H9 (cell line): ENCODE results near the gene STIL. TPM values are rescaled to one million over a fixed set of nuclear protein-coding genes. Genes with fewer than 3 reads are reported as not detected.
"Not testable (repeated sequence)": the region's sequence is repeated elsewhere in the genome, so short reads cannot be mapped to it uniquely, and the experiment has no call there.

Experiments
- DNase-seq: peaks from one replicate; pipeline ENCODE4 v3.0.0-alpha.2; 2017
- H2AFZ ChIP-seq: one replicate; pipeline ENCODE4 v1.6.1; 2013; ENCODE audit warnings: mild to moderate bottlenecking, low read length, control low read depth, moderate library complexity
- H2AK5ac ChIP-seq: 2 replicates; pipeline ENCODE4 v1.6.1; 2013; ENCODE audit warnings: low read length, control low read depth, mixed read lengths; ENCODE audit not compliant: insufficient read length
- H2BK120ac ChIP-seq: one replicate; pipeline ENCODE4 v1.6.1; 2013; ENCODE audit warnings: low read depth, mild to moderate bottlenecking, low read length, control low read depth, inconsistent platforms; ENCODE audit not compliant: poor library complexity, severe bottlenecking
- H2BK12ac ChIP-seq: 2 replicates; pipeline ENCODE4 v1.6.1; 2013; ENCODE audit warnings: low read length, control low read depth, mixed read lengths, low read depth; ENCODE audit not compliant: insufficient read length
- H2BK15ac ChIP-seq: 2 replicates; pipeline ENCODE4 v1.6.1; 2013; ENCODE audit warnings: low read depth, low read length, control low read depth
- H2BK20ac ChIP-seq: one replicate; pipeline ENCODE4 v1.6.1; 2013; ENCODE audit warnings: low read depth, mild to moderate bottlenecking, low read length, control low read depth, inconsistent platforms; ENCODE audit not compliant: poor library complexity, severe bottlenecking
- H2BK5ac ChIP-seq: 2 replicates; pipeline ENCODE4 v1.6.1; 2013; ENCODE audit warnings: low read length, control low read depth, mixed read lengths; ENCODE audit not compliant: insufficient read length
- H3K14ac ChIP-seq: 2 replicates; pipeline ENCODE4 v1.6.1; 2013; ENCODE audit warnings: low read length, control low read depth; ENCODE audit not compliant: insufficient read depth
- H3K18ac ChIP-seq: 2 replicates; pipeline ENCODE4 v1.6.1; 2013; ENCODE audit warnings: low read depth, mild to moderate bottlenecking, mixed read lengths, low read length, control low read depth; ENCODE audit not compliant: insufficient read length
- H3K23ac ChIP-seq: 2 replicates; pipeline ENCODE4 v1.6.1; 2013; ENCODE audit warnings: low read length, control low read depth, mixed read lengths, low read depth; ENCODE audit not compliant: insufficient read length
- H3K23me2 ChIP-seq: 2 replicates; pipeline ENCODE4 v1.6.1; 2013; ENCODE audit warnings: low read depth, mild to moderate bottlenecking, mixed read lengths, low read length, control low read depth; ENCODE audit not compliant: insufficient read length, poor library complexity, severe bottlenecking
- H3K27ac ChIP-seq: 2 replicates; pipeline ENCODE4 v1.5.1; 2013; ENCODE audit warnings: low read length, control low read depth, mixed read lengths, low read depth; ENCODE audit not compliant: insufficient read length
- H3K27me3 ChIP-seq: 2 replicates; pipeline ENCODE4 v1.6.1; 2013; ENCODE audit warnings: low read length, control low read depth, inconsistent platforms; ENCODE audit not compliant: insufficient read depth
- H3K4ac ChIP-seq: 2 replicates; pipeline ENCODE4 v1.6.1; 2013; ENCODE audit warnings: low read depth, mild to moderate bottlenecking, control low read depth, inconsistent platforms, low read length, moderate library complexity
- H3K4me1 ChIP-seq: 2 replicates; pipeline ENCODE4 v1.6.1; 2013; ENCODE audit warnings: low read length, control low read depth, inconsistent platforms; ENCODE audit not compliant: insufficient read depth
- H3K4me2 ChIP-seq: 2 replicates; pipeline ENCODE4 v1.6.1; 2013; ENCODE audit warnings: low read length, control low read depth, mixed read lengths; ENCODE audit not compliant: insufficient read length, insufficient read depth
- H3K56ac ChIP-seq: 2 replicates; pipeline ENCODE4 v1.6.1; 2013; ENCODE audit warnings: low read depth, mild to moderate bottlenecking, mixed read lengths, low read length, control low read depth; ENCODE audit not compliant: insufficient read length
- H3K79me1 ChIP-seq: 2 replicates; pipeline ENCODE4 v1.6.1; 2013; ENCODE audit warnings: low read depth, mild to moderate bottlenecking, moderate library complexity, low read length, control low read depth, inconsistent platforms; ENCODE audit not compliant: insufficient read depth, poor library complexity, severe bottlenecking
- H3K79me2 ChIP-seq: 2 replicates; pipeline ENCODE4 v1.6.1; 2013; ENCODE audit warnings: low read length, control low read depth, inconsistent platforms; ENCODE audit not compliant: insufficient read depth
- H3K9ac ChIP-seq: 2 replicates; pipeline ENCODE4 v1.6.1; 2013; ENCODE audit warnings: low read length, control low read depth, mixed read lengths; ENCODE audit not compliant: insufficient read length; ENCODE audit errors: extremely low read depth
- H3K9me3 ChIP-seq: one replicate; pipeline ENCODE4 v1.6.1; 2013; ENCODE audit warnings: low read depth, low read length, inconsistent platforms; ENCODE audit not compliant: control insufficient read depth
- H3T11ph ChIP-seq: one replicate; pipeline ENCODE4 v1.6.1; 2013; ENCODE audit warnings: mild to moderate bottlenecking, low read length, control low read depth, inconsistent platforms
- H4K20me1 ChIP-seq: one replicate; pipeline ENCODE4 v1.6.1; 2013; ENCODE audit not compliant: control insufficient read depth, insufficient read length, insufficient read depth
- H4K5ac ChIP-seq: 2 replicates; pipeline ENCODE4 v1.6.1; 2013; ENCODE audit warnings: low read depth, mild to moderate bottlenecking, mixed read lengths, low read length, control low read depth; ENCODE audit not compliant: insufficient read length
- H4K8ac ChIP-seq: replicated peaks from 2 replicates; pipeline ENCODE4 v1.6.1; 2013; ENCODE audit warnings: low read length, control low read depth, mixed read lengths, low read depth; ENCODE audit not compliant: insufficient read length
- H4K91ac ChIP-seq: 2 replicates; pipeline ENCODE4 v1.6.1; 2013; ENCODE audit warnings: low read depth, mild to moderate bottlenecking, moderate library complexity, mixed read lengths, low read length, control low read depth; ENCODE audit not compliant: insufficient read length
- H3K27ac Mint-ChIP-seq, 3 experiments: 2 replicates in 2 of 3; 3 replicates in 1 of 3; pipeline ENCODE4 v1.8.0; 2020 to 2021; ENCODE audit warnings: mixed read lengths in 3 of 3, mild to moderate bottlenecking in 1 of 3, moderate library complexity in 1 of 3
- H3K27me3 Mint-ChIP-seq: 2 replicates; pipeline ENCODE4 v1.8.0; 2021; ENCODE audit warnings: low read depth, mild to moderate bottlenecking, moderate library complexity, mixed read lengths
- H3K36me3 Mint-ChIP-seq, 3 experiments: 2 replicates in 2 of 3; 3 replicates in 1 of 3; pipeline ENCODE4 v1.8.0; 2020 to 2021; ENCODE audit warnings: low read depth in 3 of 3, mixed read lengths in 3 of 3; ENCODE audit not compliant: insufficient read depth in 1 of 3
- H3K4me1 Mint-ChIP-seq, 2 experiments: 2 replicates each; pipeline ENCODE4 v1.8.0; 2020; ENCODE audit warnings: mixed read lengths in 2 of 2
- H3K4me3 Mint-ChIP-seq, 2 experiments: 2 replicates in 1 of 2; 3 replicates in 1 of 2; pipeline ENCODE4 v1.8.0; 2020 to 2021; ENCODE audit warnings: mild to moderate bottlenecking in 2 of 2, mixed read lengths in 2 of 2, moderate library complexity in 1 of 2
- H3K9me3 Mint-ChIP-seq, 2 experiments: 2 replicates in 1 of 2; 3 replicates in 1 of 2; pipeline ENCODE4 v1.8.0; 2020; ENCODE audit warnings: mild to moderate bottlenecking in 2 of 2, mixed read lengths in 2 of 2, moderate library complexity in 1 of 2
- WGBS: extraction: QIAGEN DNeasy Blood & Tissue Kit; methylation state at CpG from one replicate; pipeline ENCODE4 v1.1.7; 2013; ENCODE audit warnings: missing lambda C conversion rate, low lambda C conversion rate, mixed read lengths; ENCODE audit not compliant: insufficient read length; ENCODE audit errors: extremely low coverage; 5-methylcytosine and 5-hydroxymethylcytosine counted together
- total RNA-seq: library from RNA; stranded (reverse); gene quantifications from 2 replicates; pipeline ENCODE4 v1.2.1, GENCODE V29; 2021
- TF ChIP-seq, protein P1 (sequence below): fragments of 200-600 bp; sonication (generic); conservative IDR thresholded peaks from 3 replicates; pipeline ENCODE4 v1.8.0; 2021; ENCODE audit warnings: antibody characterized with exemption, mild to moderate bottlenecking

The STIL gene
- total RNA-seq, 1 experiment from 2014 or later: 26.6 TPM

DNA sequence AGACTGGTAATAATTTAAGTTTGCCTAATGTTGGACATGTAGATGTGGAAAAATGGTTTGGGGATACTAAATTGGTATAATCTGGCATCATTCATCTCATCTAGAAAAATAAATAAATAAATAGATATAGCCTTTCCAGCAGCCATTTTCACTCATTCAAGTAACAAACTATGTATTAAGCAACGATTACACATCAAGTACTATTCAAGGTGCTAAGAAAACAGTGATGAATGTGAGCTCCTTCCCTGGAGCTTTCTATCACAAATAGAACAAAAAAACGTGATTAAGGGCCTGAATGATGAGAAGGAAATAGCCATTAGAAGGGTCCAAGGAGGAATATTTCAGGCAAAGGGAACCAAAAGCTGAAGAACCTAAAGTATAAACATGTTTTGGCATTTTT lies 37.1 kb downstream of the STIL start:
- H3K18ac ChIP-seq: no peak overlapping the region
- H2AK5ac ChIP-seq: no peak overlapping the region
- no peaks in the 10 kb centered on the region for H3K9me3 Mint-ChIP-seq
- no peaks in the 10 kb centered on the region for H4K20me1 ChIP-seq
- DNase-seq: no peak
- no peak overlapping the region for H2BK15ac ChIP-seq
- H3K56ac ChIP-seq: no peak overlapping the region
- H3K79me1 ChIP-seq: no peaks in the 10 kb centered on the region
- H2BK20ac ChIP-seq: no peak overlapping the region
- no peaks in the 10 kb centered on the region for H3K23me2 ChIP-seq
- WGBS: no CpG with 5 or more reads among the region's 2 CpGs
- H4K5ac ChIP-seq: no peak overlapping the region
- no peak overlapping the region for H3K27ac Mint-ChIP-seq
- no peak overlapping the region for H3K14ac ChIP-seq
- no peak overlapping the region for H3K4ac ChIP-seq
- no peak overlapping the region for H3K23ac ChIP-seq
- H3K27me3 ChIP-seq: no peaks in the 10 kb centered on the region
- no peaks in the 10 kb centered on the region for H3K27me3 Mint-ChIP-seq
- no peak overlapping the region for H4K8ac ChIP-seq
- H3T11ph ChIP-seq: no peak overlapping the region
- no peaks in the 10 kb centered on the region for H3K4me1 ChIP-seq
- no peak overlapping the region for H3K27ac ChIP-seq
- H3K9me3 ChIP-seq: no peaks in the 10 kb centered on the region
- peaks cover 20 to 47% (median 45%) of the 10 kb centered on the region in 3 experiments for H3K36me3 Mint-ChIP-seq
- no peaks in the 10 kb centered on the region for H3K79me2 ChIP-seq
- no peak overlapping the region for H2BK5ac ChIP-seq
- no peak overlapping the region for H3K9ac ChIP-seq
- H2AFZ ChIP-seq: no peak overlapping the region
- TF ChIP-seq, protein P1, sequence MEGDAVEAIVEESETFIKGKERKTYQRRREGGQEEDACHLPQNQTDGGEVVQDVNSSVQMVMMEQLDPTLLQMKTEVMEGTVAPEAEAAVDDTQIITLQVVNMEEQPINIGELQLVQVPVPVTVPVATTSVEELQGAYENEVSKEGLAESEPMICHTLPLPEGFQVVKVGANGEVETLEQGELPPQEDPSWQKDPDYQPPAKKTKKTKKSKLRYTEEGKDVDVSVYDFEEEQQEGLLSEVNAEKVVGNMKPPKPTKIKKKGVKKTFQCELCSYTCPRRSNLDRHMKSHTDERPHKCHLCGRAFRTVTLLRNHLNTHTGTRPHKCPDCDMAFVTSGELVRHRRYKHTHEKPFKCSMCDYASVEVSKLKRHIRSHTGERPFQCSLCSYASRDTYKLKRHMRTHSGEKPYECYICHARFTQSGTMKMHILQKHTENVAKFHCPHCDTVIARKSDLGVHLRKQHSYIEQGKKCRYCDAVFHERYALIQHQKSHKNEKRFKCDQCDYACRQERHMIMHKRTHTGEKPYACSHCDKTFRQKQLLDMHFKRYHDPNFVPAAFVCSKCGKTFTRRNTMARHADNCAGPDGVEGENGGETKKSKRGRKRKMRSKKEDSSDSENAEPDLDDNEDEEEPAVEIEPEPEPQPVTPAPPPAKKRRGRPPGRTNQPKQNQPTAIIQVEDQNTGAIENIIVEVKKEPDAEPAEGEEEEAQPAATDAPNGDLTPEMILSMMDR: no peak
- H3K4me2 ChIP-seq: no peak overlapping the region
- no peak overlapping the region for H2BK120ac ChIP-seq
- no peak overlapping the region for H3K4me3 Mint-ChIP-seq
- no peak overlapping the region for H4K91ac ChIP-seq
- H3K4me1 Mint-ChIP-seq: no peaks in the 10 kb centered on the region
- H2BK12ac ChIP-seq: no peak overlapping the region

- H3K9ac ChIP-seq, H3K18ac ChIP-seq, H3K27ac ChIP-seq, H3K23me2 ChIP-seq, H3K27me3 Mint-ChIP-seq, H2BK20ac ChIP-seq, H3T11ph ChIP-seq, H2BK120ac ChIP-seq, H3K4me1 Mint-ChIP-seq, H3K56ac ChIP-seq, H4K5ac ChIP-seq, H3K4me1 ChIP-seq, H2BK12ac ChIP-seq, H3K4me3 Mint-ChIP-seq, H3K9me3 Mint-ChIP-seq, H3K27ac Mint-ChIP-seq, H3K79me2 ChIP-seq, H2BK5ac ChIP-seq, H3K27me3 ChIP-seq, H4K8ac ChIP-seq, H3K4me2 ChIP-seq, H3K4ac ChIP-seq, H2AFZ ChIP-seq, DNase-seq, H2BK15ac ChIP-seq, H3K79me1 ChIP-seq, H4K91ac ChIP-seq, H4K20me1 ChIP-seq, H3K14ac ChIP-seq, H3K23ac ChIP-seq, H2AK5ac ChIP-seq, H3K9me3 ChIP-seq: not testable (repeated sequence)
- H3K36me3 Mint-ChIP-seq: peaks cover 23 to 46% (median 42%) of the 10 kb centered on the region in 3 experiments
- WGBS: no CpG with 5 or more reads among the region's 7 CpGs
Observed at GRCh38 chr1:47275811-47276210, 38.1 kb downstream of the STIL start.
